ENCODE data around the gene PTPRN2.
"Not testable (repeated sequence)": the region's sequence is repeated elsewhere in the genome, so short reads cannot be mapped to it uniquely, and the experiment has no call there.

Gene PTPRN2

DNA sequence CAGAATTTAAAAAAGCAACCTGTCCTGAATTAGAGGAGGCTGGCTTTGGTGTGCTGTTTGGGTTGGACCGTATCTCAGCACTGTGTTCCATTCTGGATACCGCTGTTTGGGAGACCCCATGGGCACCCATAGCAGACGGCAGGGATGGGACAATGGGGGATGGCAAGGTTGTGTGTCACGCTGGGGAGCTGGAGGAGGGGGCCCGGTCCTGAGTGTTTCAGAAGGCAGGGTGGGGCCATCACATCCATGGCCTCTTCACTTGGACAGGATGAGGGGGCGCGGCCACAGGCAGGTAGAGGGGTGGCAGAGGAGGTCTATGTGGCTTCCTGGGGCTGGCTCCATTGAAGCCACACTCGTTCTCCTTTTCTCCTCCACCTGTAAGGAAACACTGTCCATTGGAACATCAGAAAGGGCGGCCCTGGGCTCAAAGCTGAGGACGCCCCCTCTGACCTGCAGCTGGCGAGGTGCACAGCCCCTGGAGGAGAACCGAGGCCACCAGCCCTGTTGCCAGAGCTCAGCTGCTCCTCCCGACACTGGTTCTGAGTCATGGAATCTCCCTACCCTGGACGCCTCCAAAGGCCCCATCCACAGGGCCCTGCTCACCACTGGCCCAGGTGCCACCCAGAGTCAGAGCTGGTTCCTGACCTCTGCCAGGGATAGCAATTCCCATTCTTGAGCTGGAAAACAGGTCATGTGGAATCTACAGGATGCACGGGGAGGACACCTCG, 663.6 kb downstream of the PTPRN2 start:
- no peak for DNase-seq (ENCODE audit: low read depth)
- no peak overlapping the region for H3K4me3 ChIP-seq (ENCODE audit: low read depth, low read length)
- no peak for TF ChIP-seq CTCF (IDR thresholded peaks at IDR 0.05; ENCODE audit: low read depth, low read length, missing control alignments)

DNA sequence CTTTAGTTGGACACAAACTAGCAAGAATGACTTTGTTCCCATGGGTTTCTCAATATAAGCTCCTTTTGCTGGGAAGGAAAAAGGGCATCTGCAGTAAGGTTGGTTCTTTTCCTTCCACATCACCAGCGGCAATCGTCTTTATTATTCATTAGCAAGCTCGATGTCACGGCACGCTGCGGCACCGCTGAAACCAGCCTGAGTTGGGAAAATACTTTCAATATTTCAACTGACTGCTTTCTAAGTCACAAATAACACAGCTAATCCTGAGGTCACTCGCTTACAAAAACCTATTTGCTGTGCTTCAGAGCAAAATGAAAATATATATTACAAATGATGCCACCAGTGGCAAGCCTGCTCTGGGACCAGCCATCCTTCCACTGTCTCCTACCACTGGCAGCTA, 665.0 kb downstream of the PTPRN2 start:
- TF ChIP-seq CTCF (IDR thresholded peaks at IDR 0.05; ENCODE audit: low read depth, low read length, missing control alignments) = no peak
- no peak for DNase-seq (ENCODE audit: low read depth)
- no peak overlapping the region for H3K4me3 ChIP-seq (ENCODE audit: low read depth, low read length)

- H3K4me3 ChIP-seq (ENCODE audit: low read depth, low read length) = no peak overlapping the region
- no peak for DNase-seq (ENCODE audit: low read depth)
- no peak for TF ChIP-seq CTCF (IDR thresholded peaks at IDR 0.05; ENCODE audit: low read depth, low read length, missing control alignments)
Measured at GRCh38 chr7:157918326-157919080, 669.1 kb downstream of the PTPRN2 start.

DNA sequence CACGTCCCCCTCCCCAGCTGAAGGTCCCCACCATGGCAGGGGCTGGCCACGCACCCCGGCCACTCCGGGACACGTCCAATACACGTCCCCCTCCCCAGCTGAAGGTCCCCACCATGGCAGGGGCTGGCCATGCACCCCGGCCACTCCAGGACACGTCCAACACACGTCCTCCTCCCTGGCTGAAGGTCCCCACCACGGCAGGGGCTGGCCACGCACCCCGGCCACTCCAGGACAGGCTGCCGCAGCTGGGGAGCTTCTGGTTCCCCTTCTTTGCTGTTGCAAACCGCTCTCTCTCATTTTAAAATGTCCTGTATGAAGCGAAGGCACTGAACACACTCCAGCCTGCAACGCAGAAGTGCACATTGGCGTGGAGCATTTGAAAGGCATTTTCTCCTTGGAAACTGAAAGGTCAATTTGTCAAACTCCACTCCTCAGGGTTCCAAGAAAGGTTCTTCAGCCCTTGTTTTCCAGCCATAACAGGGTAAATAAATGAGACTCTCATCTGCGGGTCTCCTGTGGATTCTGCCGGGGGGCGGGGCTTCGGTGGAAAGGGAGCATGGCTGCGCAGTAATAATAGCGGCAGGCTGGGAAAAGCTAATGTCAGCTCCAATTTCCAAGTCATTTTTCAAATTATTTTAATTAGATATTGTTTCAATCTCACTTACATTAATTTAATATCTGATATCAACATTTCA, 670.5 kb downstream of the PTPRN2 start:
- no peak for DNase-seq (ENCODE audit: low read depth)
- no peak overlapping the region for H3K4me3 ChIP-seq (ENCODE audit: low read depth, low read length)
- no peak for TF ChIP-seq CTCF (IDR thresholded peaks at IDR 0.05; ENCODE audit: low read depth, low read length, missing control alignments)

DNA sequence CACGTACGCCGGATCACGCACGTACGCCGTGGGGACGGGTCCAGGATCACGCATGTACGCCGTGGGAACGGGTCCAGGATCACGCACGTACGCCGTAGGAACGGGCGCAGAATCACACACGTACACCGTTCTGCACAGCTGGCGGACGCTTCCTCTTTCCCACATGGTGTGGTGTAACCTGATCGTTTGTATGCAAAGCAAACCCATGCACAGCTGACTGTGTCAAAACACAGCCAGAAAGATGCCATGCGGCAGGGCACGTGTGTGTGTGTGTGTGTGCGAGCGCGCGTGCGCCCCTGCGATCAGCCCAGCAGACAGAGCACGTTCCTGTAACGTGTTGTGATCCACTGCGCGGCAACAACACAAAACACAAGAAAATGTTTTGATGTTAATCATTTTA, 677.2 kb downstream of the PTPRN2 start:
- no peak for TF ChIP-seq CTCF (IDR thresholded peaks at IDR 0.05; ENCODE audit: low read depth, low read length, missing control alignments)
- no peak overlapping the region for H3K4me3 ChIP-seq (ENCODE audit: low read depth, low read length)
- DNase-seq (ENCODE audit: low read depth) = no peak

DNA sequence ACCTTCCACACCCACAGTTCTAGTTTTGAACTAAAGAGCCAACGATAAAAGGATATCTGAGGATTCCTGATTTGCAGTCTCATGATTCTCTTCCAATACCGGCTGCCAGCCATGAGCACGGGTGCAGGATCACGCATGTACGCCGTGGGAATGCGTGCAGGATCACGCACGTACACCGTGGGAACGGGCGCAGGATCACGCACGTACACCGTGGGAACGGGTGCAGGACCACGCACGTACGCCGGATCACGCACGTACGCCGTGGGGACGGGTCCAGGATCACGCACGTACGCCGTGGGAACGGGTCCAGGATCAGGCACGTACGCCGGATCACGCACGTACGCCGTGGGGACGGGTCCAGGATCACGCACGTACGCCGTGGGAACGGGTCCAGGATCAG, 677.6 kb downstream of the PTPRN2 start:
- DNase-seq (ENCODE audit: low read depth); H3K4me3 ChIP-seq (ENCODE audit: low read depth, low read length): not testable (repeated sequence)

GRCh38 chr7:157909370-157909769, 678.3 kb downstream of the PTPRN2 start:
- no peak for DNase-seq (ENCODE audit: low read depth)
- H3K4me3 ChIP-seq (ENCODE audit: low read depth, low read length) = no peak overlapping the region
- TF ChIP-seq CTCF (IDR thresholded peaks at IDR 0.05; ENCODE audit: low read depth, low read length, missing control alignments) = no peak
